Embryonic facial prominence (tissue), 1 donor: ENCODE measurements around the gene ALOX15B.
"Not testable (repeated sequence)": the region's sequence is repeated elsewhere in the genome, so short reads cannot be mapped to it uniquely, and the experiment has no call there.

ENCODE experiments used
- DNase-seq: peaks from one replicate; pipeline ENCODE4 v3.0.0-alpha.2; 2016; ENCODE audit errors: extremely low spot score

The ALOX15B gene

GRCh38 chr17:8062807-8063483, 24.1 kb downstream of the ALOX15B start:
- no peak for DNase-seq

- no peak for DNase-seq
Observed at GRCh38 chr17:8063761-8064534, 25.1 kb downstream of the ALOX15B start.

GRCh38 chr17:8064561-8065019, 25.7 kb downstream of the ALOX15B start:
- DNase-seq: no peak

- DNase-seq: no peak
Observed at GRCh38 chr17:8066841-8067775, 28.2 kb downstream of the ALOX15B start.

- no peak for DNase-seq
Observed at GRCh38 chr17:8067806-8068205, 28.9 kb downstream of the ALOX15B start.

- no peak for DNase-seq
Observed at GRCh38 chr17:8068736-8069586, 30.1 kb downstream of the ALOX15B start.

- DNase-seq: no peak
Observed at GRCh38 chr17:8069587-8069860, 30.7 kb downstream of the ALOX15B start.

GRCh38 chr17:8071496-8071895, 32.6 kb downstream of the ALOX15B start:
- DNase-seq: no peak

GRCh38 chr17:8072341-8072728, 33.5 kb downstream of the ALOX15B start:
- no peak for DNase-seq

GRCh38 chr17:8072729-8073461, 34.0 kb downstream of the ALOX15B start:
- DNase-seq: no peak

GRCh38 chr17:8073627-8074484, 35.0 kb downstream of the ALOX15B start:
- DNase-seq: no peak

GRCh38 chr17:8074554-8074953, 35.7 kb downstream of the ALOX15B start:
- no peak for DNase-seq

- DNase-seq: no peak
Observed at GRCh38 chr17:8075081-8075480, 36.2 kb downstream of the ALOX15B start.

- no peak for DNase-seq
Observed at GRCh38 chr17:8075574-8076342, 36.9 kb downstream of the ALOX15B start.

GRCh38 chr17:8076502-8077266, 37.8 kb downstream of the ALOX15B start:
- no peak for DNase-seq

- DNase-seq: not testable (repeated sequence)
Observed at GRCh38 chr17:8077939-8078338, 39.1 kb downstream of the ALOX15B start.

GRCh38 chr17:8079291-8080207, 40.7 kb downstream of the ALOX15B start:
- peak; percentile 31 for DNase-seq
